ENCODE data around the gene BRD1.
"Not testable (repeated sequence)": the region's sequence is repeated elsewhere in the genome, so short reads cannot be mapped to it uniquely, and the experiment has no call there.

The BRD1 gene

GRCh38 chr22:49767355-49768062 is 60.2 kb downstream of the BRD1 start:
- DNase-seq: no peak

- DNase-seq: no peak
Observed at GRCh38 chr22:49765951-49766350, 61.7 kb downstream of the BRD1 start.

GRCh38 chr22:49765091-49765771 is 62.4 kb downstream of the BRD1 start:
- no peak for DNase-seq

- no peak for DNase-seq
Observed at GRCh38 chr22:49764127-49764581, 63.5 kb downstream of the BRD1 start.

GRCh38 chr22:49763696-49764095 is 64.0 kb downstream of the BRD1 start:
- DNase-seq: no peak

GRCh38 chr22:49763138-49763537 is 64.5 kb downstream of the BRD1 start:
- DNase-seq: no peak

GRCh38 chr22:49762571-49762970 is 65.1 kb downstream of the BRD1 start:
- not testable (repeated sequence) for DNase-seq

- no peak for DNase-seq
Observed at GRCh38 chr22:49761836-49762235, 65.8 kb downstream of the BRD1 start.

- no peak for DNase-seq
Observed at GRCh38 chr22:49760630-49761571, 66.8 kb downstream of the BRD1 start.

- no peak for DNase-seq
Observed at GRCh38 chr22:49760280-49760629, 67.4 kb downstream of the BRD1 start.

GRCh38 chr22:49756676-49757075 is 71.0 kb downstream of the BRD1 start:
- DNase-seq: no peak

- DNase-seq: no peak
Observed at GRCh38 chr22:49756201-49756600, 71.5 kb downstream of the BRD1 start.

GRCh38 chr22:49755631-49756001 is 72.1 kb downstream of the BRD1 start:
- DNase-seq: no peak

- no peak for DNase-seq
Observed at GRCh38 chr22:49754696-49755630, 72.7 kb downstream of the BRD1 start.

- DNase-seq: no peak
Observed at GRCh38 chr22:49753961-49754695, 73.5 kb downstream of the BRD1 start.

GRCh38 chr22:49753276-49753890 is 74.3 kb downstream of the BRD1 start:
- DNase-seq: no peak

GRCh38 chr22:49752598-49753091 is 75.0 kb downstream of the BRD1 start:
- DNase-seq: no peak

GRCh38 chr22:49751966-49752597 is 75.6 kb downstream of the BRD1 start:
- DNase-seq: no peak

- no peak for DNase-seq
Observed at GRCh38 chr22:49751318-49751965, 76.2 kb downstream of the BRD1 start.

All from effector CD8-positive, alpha-beta T cell (primary cell).